Measurements from ENCODE around the gene TEX48.

TEX48 gene

GRCh38 chr9:114688379-114688778, 6.4 kb upstream of the TEX48 start:
- TF ChIP-seq GATA1 (IDR thresholded peaks at IDR 0.05; ENCODE audit: low read depth, low read length) (no peak), POLR2A (IDR thresholded peaks at IDR 0.05; ENCODE audit: low read length) (no peak)

GRCh38 chr9:114687034-114687433, 5.0 kb upstream of the TEX48 start:
- DNase-seq, result no peak
- TF ChIP-seq POLR2A (IDR thresholded peaks at IDR 0.05; ENCODE audit: low read length) (no peak), GATA1 (IDR thresholded peaks at IDR 0.05; ENCODE audit: low read depth, low read length) (no peak)

More at GRCh38 chr9:114688379-114688778, 6.4 kb upstream of the TEX48 start:
- DNase-seq, result peak; percentile 79 to 89

GRCh38 chr9:114685951-114686350, 4.0 kb upstream of the TEX48 start:
- TF ChIP-seq POLR2A (IDR thresholded peaks at IDR 0.05; ENCODE audit: low read length) (no peak), GATA1 (IDR thresholded peaks at IDR 0.05; ENCODE audit: low read depth, low read length) (no peak)

GRCh38 chr9:114684036-114684435, 2.0 kb upstream of the TEX48 start:
- no peak for DNase-seq
- TF ChIP-seq GATA1 (IDR thresholded peaks at IDR 0.05; ENCODE audit: low read depth, low read length) (no peak), POLR2A (IDR thresholded peaks at IDR 0.05; ENCODE audit: low read length) (no peak)

More at GRCh38 chr9:114685951-114686350, 4.0 kb upstream of the TEX48 start:
- DNase-seq, result no peak

- no peak for DNase-seq
- TF ChIP-seq POLR2A (IDR thresholded peaks at IDR 0.05; ENCODE audit: low read length) (no peak), GATA1 (IDR thresholded peaks at IDR 0.05; ENCODE audit: low read depth, low read length) (no peak)
Observed at GRCh38 chr9:114682846-114683245, 854 bp upstream of the TEX48 start.

- TF ChIP-seq POLR2A (IDR thresholded peaks at IDR 0.05; ENCODE audit: low read length), result no peak
- no peak for TF ChIP-seq GATA1 (IDR thresholded peaks at IDR 0.05; ENCODE audit: low read depth, low read length)
- DNase-seq, result no peak
Observed at GRCh38 chr9:114680259-114681001, 1.6 kb downstream of the TEX48 start.

- TF ChIP-seq GATA1 (IDR thresholded peaks at IDR 0.05; ENCODE audit: low read depth, low read length) (no peak), POLR2A (IDR thresholded peaks at IDR 0.05; ENCODE audit: low read length) (no peak)
- DNase-seq, result no peak
Observed at GRCh38 chr9:114678795-114679194, 3.2 kb downstream of the TEX48 start.

- TF ChIP-seq POLR2A (IDR thresholded peaks at IDR 0.05; ENCODE audit: low read length), result no peak
- TF ChIP-seq GATA1 (IDR thresholded peaks at IDR 0.05; ENCODE audit: low read depth, low read length), result no peak
- DNase-seq, result no peak
Observed at GRCh38 chr9:114678130-114678529, 3.9 kb downstream of the TEX48 start.

GRCh38 chr9:114677418-114677817, 4.6 kb downstream of the TEX48 start:
- TF ChIP-seq GATA1 (IDR thresholded peaks at IDR 0.05; ENCODE audit: low read depth, low read length), result no peak
- TF ChIP-seq POLR2A (IDR thresholded peaks at IDR 0.05; ENCODE audit: low read length), result no peak
- DNase-seq, result peak; percentile 79 to 88

- DNase-seq, result peak in 1 of 2 experiments; percentile 34
- TF ChIP-seq GATA1 (IDR thresholded peaks at IDR 0.05; ENCODE audit: low read depth, low read length) (no peak), POLR2A (IDR thresholded peaks at IDR 0.05; ENCODE audit: low read length) (no peak)
Observed at GRCh38 chr9:114676901-114677300, 5.1 kb downstream of the TEX48 start.

GRCh38 chr9:114674798-114675540, 7.0 kb downstream of the TEX48 start:
- no peak for DNase-seq
- TF ChIP-seq GATA1 (IDR thresholded peaks at IDR 0.05; ENCODE audit: low read depth, low read length) (no peak), POLR2A (IDR thresholded peaks at IDR 0.05; ENCODE audit: low read length) (no peak)

- DNase-seq, result no peak
- TF ChIP-seq POLR2A (IDR thresholded peaks at IDR 0.05; ENCODE audit: low read length) (no peak), GATA1 (IDR thresholded peaks at IDR 0.05; ENCODE audit: low read depth, low read length) (no peak)
Observed at GRCh38 chr9:114674076-114674797, 7.8 kb downstream of the TEX48 start.

GRCh38 chr9:114671605-114672004, 10.4 kb downstream of the TEX48 start:
- TF ChIP-seq GATA1 (IDR thresholded peaks at IDR 0.05; ENCODE audit: low read depth, low read length), result no peak
- TF ChIP-seq POLR2A (IDR thresholded peaks at IDR 0.05; ENCODE audit: low read length), result no peak
- DNase-seq, result no peak

GRCh38 chr9:114669961-114670360, 12.0 kb downstream of the TEX48 start:
- TF ChIP-seq GATA1 (IDR thresholded peaks at IDR 0.05; ENCODE audit: low read depth, low read length), result no peak
- TF ChIP-seq POLR2A (IDR thresholded peaks at IDR 0.05; ENCODE audit: low read length), result no peak

More at GRCh38 chr9:114669961-114670360, 12.0 kb downstream of the TEX48 start:
- DNase-seq, result no peak

Data from erythroblast (primary cell).